ENCODE data around the gene AMELX. TPM values are rescaled to one million over a fixed set of nuclear protein-coding genes. Genes with fewer than 3 reads are reported as not detected.

Gene AMELX
- not detected for total RNA-seq (ENCODE audit: insufficient read depth, low replicate concordance)

- no peak for DNase-seq (ENCODE audit: low spot score)
Measured at GRCh38 chrX:11293113-11293512, at the start of gene AMELX. Gene AMELX (plus strand): TSS chrX:11293413. CDS start chrX:11294789, 1,376 bp downstream.

- DNase-seq (ENCODE audit: low spot score) = peak; percentile 55
Measured at GRCh38 chrX:11244636-11245035, 48.6 kb upstream of the AMELX start.

- no peak for DNase-seq (ENCODE audit: low spot score)
Measured at GRCh38 chrX:11254417-11255109, 38.6 kb upstream of the AMELX start.

- no peak for DNase-seq (ENCODE audit: low spot score)
Measured at GRCh38 chrX:11257290-11257689, 35.9 kb upstream of the AMELX start.

- DNase-seq (ENCODE audit: low spot score) = no peak
Measured at GRCh38 chrX:11257711-11258110, 35.5 kb upstream of the AMELX start.

GRCh38 chrX:11259437-11259836, 33.8 kb upstream of the AMELX start:
- DNase-seq (ENCODE audit: low spot score) = no peak

- DNase-seq (ENCODE audit: low spot score) = no peak
Measured at GRCh38 chrX:11261260-11261659, 32.0 kb upstream of the AMELX start.

GRCh38 chrX:11264925-11265324, 28.3 kb upstream of the AMELX start:
- DNase-seq (ENCODE audit: low spot score) = no peak

- DNase-seq (ENCODE audit: low spot score) = no peak
Measured at GRCh38 chrX:11265352-11265751, 27.9 kb upstream of the AMELX start.

GRCh38 chrX:11266573-11267003, 26.6 kb upstream of the AMELX start:
- no peak for DNase-seq (ENCODE audit: low spot score)

- no peak for DNase-seq (ENCODE audit: low spot score)
Measured at GRCh38 chrX:11267425-11267824, 25.8 kb upstream of the AMELX start.

- DNase-seq (ENCODE audit: low spot score) = no peak
Measured at GRCh38 chrX:11269006-11269405, 24.2 kb upstream of the AMELX start.

- no peak for DNase-seq (ENCODE audit: low spot score)
Measured at GRCh38 chrX:11269996-11270395, 23.2 kb upstream of the AMELX start.

GRCh38 chrX:11272290-11272689, 20.9 kb upstream of the AMELX start:
- DNase-seq (ENCODE audit: low spot score) = no peak

- DNase-seq (ENCODE audit: low spot score) = no peak
Measured at GRCh38 chrX:11272863-11273262, 20.4 kb upstream of the AMELX start.

GRCh38 chrX:11273544-11273943, 19.7 kb upstream of the AMELX start:
- DNase-seq (ENCODE audit: low spot score) = no peak

GRCh38 chrX:11282043-11282442, 11.2 kb upstream of the AMELX start:
- DNase-seq (ENCODE audit: low spot score) = no peak

- DNase-seq (ENCODE audit: low spot score) = no peak
Measured at GRCh38 chrX:11285651-11286050, 7.6 kb upstream of the AMELX start.

GRCh38 chrX:11287505-11287904, 5.7 kb upstream of the AMELX start:
- DNase-seq (ENCODE audit: low spot score) = no peak

- no peak for DNase-seq (ENCODE audit: low spot score)
Measured at GRCh38 chrX:11290416-11291102, 2.7 kb upstream of the AMELX start.

GRCh38 chrX:11296051-11296450, 2.8 kb downstream of the AMELX start:
- DNase-seq (ENCODE audit: low spot score) = no peak

- no peak for DNase-seq (ENCODE audit: low spot score)
Measured at GRCh38 chrX:11298600-11298999, 5.4 kb downstream of the AMELX start.

- no peak for DNase-seq (ENCODE audit: low spot score)
Measured at GRCh38 chrX:11304829-11305228, 11.6 kb downstream of the AMELX start.
